GM18907 (cell line): Measurements from ENCODE around the gene MTARC1.

Source experiments
- ATAC-seq: cut with Tn5 transposase; IDR thresholded peaks from one replicate; pipeline ENCODE4 v1.9.1; 2021; ENCODE audit warnings: mild to moderate bottlenecking, moderate library complexity; ENCODE audit not compliant: unreplicated experiment

MTARC1 gene

DNA sequence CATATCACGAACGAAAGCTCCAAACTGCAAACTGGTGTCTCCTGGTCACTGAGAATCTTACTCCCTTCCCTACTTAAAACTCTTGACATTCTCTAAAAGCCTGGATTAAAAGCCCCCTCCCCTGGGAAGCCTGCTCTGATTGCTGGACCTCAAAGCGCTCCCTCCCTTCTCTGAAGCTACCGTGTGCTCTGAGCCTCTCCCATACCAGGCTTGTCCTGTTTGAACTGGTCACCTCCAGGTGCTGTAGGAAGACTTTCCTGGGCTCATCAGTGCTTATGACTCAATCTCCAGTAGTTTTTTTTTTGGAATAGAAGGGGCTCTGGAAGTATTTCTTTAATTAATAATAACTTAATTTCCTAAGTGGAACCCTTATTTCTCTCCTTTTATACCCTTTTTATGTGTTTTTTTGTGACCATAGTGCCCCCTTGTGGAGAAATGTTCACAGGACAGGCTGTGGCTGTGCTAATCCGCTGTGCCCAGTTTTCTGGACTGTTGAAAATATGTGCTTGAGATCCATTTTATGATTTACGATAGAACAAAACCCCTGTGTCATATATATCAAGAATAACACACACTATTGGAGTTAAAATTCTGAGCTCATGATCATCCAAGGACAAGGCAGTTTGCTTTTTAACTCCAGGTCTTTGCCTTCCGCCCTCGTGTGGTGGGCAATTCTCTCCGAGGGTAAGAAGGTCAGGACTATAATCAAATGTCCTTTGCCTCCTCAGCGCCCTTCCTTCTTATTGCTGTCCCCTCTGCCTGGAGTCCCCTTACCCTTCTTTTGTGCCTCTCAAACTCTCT lies 16.9 kb downstream of the MTARC1 start:
- ATAC-seq, result peak; percentile 47

DNA sequence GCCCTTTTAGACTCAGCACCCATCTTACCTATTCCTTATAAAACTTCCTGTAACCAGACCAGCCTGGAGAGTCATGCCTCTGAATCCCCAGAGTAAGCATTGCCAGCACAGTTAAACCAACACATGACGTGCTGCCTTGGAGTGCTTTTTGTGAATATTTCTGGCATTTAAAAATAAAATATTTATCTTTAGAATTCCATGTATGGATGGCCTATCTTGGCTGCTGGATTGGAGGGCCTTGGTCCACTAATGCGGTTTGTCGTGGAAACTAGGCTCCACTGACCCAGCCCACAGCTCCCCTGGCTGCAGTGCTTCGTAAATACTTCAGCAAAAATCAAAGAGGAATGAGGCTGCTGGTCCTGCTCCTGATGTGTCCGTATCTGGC lies 17.5 kb downstream of the MTARC1 start:
- ATAC-seq, result no peak

DNA sequence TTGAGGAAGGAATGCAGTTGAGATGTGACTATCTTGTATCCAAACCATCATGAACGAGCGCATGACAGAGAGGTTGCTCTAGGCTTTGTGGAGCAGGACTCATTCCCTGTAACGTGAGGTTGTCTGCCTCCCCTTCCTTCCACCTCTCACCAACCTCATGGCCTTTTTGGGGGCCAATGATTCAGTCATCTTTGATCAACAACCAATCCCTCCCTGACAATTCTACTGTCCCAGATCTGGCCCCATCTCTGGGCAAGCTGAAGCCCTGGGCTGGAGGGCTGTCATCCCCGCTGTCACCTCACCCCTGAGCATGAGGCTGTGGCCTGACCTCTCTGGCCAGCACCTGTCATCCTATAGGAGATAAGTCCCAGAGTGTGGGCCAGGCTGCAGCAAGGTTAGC lies 19.7 kb downstream of the MTARC1 start:
- ATAC-seq, result no peak

DNA sequence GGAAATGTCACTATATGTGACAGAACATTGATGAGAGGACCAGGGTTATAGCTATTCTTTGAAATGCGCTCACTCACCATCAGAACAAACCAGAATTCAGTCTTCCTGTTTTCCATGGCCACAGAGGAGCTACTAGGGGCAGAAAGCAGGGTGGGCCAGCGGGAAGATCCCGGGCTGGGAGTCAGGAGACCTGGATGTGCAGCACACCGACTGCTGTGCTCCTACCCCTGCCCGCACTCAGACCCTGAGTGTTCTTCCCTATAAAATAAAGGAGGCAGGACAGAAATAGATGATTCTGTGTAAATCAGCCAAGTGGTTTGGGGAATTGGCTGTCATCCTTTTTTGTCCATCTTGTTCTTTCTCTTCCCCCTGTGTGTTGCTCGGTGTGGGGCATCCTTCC lies 21.0 kb downstream of the MTARC1 start:
- ATAC-seq, result no peak

DNA sequence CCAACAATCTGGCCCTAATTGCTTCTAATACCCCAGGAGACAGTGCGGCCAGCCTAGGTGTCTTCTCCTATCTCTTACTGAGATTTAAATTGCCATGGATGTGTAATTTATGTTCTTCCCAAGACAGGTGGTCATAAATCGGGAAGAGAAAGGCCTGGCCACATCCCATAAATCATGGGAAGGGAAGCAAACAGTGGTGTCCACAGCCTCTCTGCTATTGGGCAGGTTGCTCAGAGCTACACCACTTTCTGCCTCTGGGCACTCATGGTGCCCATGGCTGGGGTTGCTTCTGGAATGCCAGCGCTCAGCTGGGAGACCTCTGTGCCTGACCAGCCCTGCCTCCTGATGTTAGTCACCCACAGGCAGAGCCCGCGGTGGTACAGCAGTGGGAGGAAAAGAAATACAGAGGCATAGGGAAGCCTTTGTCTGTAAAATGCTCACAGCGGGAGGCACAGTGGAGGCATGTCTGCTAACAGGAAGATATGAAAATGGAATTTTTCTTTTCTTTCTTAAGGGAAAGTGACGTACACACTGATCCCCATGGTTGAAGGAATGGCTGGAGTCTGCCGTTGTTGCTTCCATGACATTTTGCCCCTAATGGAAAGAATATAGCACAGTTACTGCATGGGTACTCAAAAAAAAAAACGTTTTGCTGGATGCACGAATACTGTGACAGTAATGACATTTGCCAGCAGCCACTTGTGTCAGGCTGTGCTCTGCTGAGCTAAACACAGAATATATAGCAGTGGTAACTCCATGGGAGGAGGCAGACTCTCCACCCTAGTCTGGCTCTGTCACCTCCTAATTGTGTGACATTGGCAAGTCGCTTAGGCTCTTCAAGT lies 21.9 kb downstream of the MTARC1 start:
- ATAC-seq, result no peak

DNA sequence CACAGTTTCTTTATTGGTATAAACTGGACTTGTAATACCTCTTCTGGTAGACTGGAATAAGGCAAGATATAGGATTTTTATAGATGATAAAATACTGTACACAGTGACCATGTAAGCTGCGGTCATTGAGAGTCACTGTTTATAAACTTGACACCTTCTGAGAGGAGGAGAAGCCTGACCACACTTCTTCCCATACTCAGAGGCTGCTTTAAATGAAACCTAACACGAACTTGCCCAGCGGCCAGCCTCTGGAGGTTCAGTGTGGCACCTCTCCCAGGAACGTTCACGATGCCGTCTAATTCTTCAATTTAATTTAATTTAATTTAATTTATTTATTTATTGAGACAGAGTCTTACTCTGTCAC lies 22.5 kb downstream of the MTARC1 start:
- ATAC-seq, result no peak

DNA sequence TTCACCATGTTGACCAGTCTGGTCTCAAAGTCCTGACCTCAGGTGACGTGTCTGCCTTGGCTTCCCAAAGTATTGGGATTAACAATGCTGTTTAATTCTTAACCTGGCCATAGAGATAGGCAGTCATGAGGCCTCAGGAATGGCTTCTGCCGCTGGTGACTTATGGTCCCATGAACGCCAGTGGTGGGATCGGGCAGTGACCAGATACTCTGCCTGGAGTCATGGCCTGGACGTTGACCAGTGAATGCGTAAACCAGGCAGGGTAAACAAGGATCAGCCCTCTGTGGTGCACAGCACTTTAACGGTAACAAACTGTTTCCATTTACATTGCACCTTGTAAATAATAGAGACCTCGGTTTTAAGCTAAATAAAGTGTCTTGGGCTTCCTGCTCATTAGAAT lies 23.0 kb downstream of the MTARC1 start:
- ATAC-seq, result no peak

DNA sequence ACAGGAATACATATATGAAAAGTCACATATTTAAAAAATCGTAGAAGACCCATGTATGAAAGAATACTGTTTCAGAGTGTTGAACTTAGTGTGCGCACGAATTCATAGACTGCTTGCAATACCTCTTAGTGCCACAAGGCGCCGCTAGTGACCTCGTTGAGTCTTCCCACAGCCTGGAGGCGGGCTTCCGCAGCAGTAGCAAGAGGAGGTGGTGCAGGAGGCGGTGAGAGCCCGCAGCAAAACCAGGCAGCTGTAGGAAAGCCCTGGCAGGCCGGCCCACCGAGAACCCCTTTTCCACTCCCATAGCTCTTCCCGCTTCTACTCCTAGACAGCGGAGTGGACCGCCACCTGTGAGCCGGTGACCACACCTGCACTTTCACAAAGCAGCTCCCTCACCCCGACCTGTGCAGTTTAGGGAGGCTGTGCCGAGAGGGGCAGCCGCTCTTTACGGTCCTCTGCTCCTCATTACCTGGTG lies 23.5 kb downstream of the MTARC1 start:
- ATAC-seq, result peak; percentile 93

DNA sequence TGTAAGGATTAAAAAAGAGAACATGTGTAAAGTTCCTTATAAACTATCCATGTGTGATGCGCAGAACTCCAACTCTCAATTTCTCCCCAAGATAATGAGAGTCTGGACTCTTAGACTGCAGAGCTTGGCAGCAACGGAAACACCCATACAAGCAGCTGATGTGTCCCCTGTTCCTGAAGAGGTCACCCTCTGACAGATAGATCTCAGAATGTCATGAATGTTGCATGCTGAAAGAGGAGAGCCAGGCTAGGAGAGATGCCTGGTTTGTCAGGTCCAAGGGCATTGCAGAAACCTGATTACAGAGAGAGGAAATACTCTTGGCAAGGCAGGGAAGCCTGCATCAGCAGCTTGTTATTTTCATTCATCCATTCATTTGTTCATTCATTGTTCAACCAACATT lies 24.2 kb downstream of the MTARC1 start:
- no peak for ATAC-seq

DNA sequence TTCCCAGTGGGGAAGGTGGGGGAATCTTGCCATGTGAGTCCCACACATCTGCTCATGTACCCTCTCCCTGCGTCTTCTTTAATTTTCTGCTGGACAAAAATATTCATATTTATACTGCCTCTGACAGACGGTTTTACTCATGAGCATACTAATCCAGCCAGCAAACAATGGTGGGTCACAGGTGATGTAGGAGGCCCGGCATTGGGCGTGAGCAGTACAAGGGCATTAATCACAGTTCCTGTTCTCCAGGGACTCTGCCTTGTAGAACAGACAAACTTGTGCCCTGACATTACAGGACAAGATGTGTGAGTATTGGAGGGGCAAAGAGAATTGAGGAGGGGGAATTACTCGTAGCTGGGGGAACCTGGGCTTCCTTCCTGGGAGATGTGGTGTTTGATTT lies 25.0 kb downstream of the MTARC1 start:
- no peak for ATAC-seq

DNA sequence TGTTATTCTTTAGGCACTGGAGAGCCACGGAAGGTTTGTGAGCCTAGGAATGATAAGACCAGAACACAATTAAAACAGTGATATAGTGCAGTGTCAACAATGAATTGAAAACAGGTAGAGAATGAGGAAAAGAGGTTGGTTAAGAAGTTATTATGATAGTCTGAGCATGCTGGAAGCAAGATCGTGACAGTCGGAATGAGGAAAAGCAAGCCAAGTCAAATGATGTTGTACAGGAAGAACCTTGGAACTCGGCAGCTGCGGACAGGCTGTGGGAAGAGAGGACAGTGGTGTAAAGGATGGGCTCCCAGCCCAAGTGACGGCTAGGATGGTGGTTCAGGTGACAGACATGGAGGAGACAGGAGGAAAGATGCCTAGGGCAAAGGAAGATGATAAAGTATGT lies 25.6 kb downstream of the MTARC1 start:
- ATAC-seq, result no peak

DNA sequence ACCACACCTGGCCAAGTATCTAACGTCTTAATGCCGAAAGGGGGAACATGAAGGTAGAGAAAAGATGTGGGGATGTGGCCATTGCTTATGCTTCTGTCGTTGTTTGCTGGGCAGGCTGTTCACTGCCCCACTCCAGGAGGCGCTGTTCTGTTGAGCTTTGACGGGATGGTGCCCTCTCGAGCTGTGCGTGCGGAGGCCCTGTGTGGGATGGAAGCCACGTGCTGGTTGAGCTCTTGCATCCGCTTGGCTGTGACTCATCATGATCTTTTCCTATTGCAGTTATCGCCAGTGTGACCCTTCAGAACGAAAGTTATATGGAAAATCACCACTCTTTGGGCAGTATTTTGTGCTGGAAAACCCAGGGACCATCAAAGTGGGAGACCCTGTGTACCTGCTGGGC lies 26.3 kb downstream of the MTARC1 start:
- no peak for ATAC-seq

DNA sequence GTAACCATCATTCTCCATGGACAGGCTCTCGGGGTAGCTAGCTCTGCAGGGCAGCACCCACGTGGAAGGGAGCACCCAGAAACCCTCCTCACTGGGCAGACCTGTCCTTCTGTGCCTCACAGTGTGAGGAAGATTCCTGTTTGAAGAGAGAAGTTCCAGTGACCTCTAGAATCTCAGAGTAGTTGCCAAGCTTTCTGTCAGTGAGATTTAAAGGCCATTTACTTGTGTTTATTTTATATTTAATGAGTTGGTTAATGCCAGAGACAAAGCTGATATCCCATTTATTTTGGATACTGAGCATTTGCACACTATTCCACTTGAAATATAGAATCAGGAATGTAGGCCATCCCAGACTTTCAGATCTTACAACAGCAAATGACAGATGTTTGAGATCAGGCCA lies 28.7 kb downstream of the MTARC1 start:
- no peak for ATAC-seq

DNA sequence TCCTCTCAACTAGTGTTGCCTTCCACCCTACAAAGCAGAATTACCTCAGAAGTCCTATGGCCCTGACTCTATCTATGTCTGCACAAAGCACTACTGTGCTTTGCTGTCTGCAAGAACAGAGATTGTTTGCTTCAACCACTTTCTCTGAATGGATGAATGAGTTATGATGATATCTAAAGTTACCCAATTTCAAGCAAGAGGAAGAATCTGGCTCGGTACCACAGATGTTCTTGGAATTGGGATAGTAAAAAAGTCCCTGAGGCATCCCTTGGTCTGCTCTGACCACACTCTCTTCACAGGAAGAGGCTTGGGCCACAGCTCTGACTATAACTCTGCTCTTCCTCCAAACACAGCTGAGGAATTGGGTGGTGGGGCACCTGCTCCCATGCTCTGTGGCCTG lies 31.2 kb downstream of the MTARC1 start:
- ATAC-seq, result no peak

DNA sequence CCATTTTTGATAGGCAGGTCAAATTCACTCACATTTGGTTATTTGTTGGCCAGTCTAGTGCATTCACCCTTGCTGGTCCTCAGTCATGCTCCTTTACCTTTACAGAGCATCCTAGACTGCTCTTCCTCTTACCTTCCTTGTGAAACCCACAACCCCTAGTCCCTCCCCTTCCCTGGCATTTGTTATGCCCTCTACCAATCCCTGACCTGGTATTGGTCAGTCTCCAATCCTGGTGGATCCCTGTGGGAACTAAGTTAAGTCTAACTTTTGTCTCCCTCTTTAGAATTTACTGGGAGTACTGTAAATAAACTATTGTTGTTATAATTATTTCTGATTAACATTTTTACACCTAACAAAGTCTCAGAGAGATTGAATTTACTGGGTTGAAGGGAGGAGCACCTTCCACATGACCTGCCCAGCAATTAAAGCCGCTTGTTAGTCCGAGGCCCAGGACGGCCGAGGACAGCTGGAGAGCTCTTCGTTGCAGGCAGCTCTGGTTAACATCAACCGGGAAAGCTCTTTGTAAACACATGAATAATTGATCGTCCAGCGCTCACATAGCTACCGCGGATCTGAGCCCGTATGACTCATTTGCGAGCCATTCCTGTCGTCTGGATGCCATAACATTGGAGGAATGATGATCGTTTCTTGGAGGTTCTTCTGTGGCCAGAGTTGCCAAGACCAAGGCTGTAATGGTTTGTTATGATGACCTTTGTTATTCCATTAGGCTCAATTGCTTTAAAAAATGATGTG lies 31.9 kb downstream of the MTARC1 start:
- ATAC-seq, result no peak

DNA sequence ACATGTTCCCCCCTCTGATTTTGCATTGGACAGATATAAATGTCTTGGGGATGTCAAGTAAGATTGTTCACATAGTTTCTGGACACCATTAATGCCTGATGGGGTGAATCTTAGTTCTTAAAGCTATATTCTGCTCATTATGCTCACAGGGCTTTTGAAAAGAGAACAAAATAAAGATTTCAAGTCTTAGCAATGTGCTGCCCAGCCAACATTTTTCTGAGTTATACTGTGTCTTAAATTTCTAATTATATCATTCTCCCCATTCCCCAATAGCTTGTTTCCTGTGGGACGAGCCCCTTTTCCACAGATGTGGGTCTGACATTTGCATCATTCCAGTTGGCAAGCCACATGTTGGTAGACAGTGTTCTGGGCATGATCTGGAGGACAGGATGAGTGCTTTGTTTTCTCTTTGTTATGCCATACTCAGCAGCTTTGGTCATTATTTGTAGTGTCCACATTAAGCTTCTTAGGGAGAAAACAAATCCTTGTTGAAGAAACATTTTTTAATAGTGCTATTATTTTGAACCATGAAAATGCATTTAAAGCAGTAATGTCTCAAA lies 32.8 kb downstream of the MTARC1 start:
- ATAC-seq, result no peak

DNA sequence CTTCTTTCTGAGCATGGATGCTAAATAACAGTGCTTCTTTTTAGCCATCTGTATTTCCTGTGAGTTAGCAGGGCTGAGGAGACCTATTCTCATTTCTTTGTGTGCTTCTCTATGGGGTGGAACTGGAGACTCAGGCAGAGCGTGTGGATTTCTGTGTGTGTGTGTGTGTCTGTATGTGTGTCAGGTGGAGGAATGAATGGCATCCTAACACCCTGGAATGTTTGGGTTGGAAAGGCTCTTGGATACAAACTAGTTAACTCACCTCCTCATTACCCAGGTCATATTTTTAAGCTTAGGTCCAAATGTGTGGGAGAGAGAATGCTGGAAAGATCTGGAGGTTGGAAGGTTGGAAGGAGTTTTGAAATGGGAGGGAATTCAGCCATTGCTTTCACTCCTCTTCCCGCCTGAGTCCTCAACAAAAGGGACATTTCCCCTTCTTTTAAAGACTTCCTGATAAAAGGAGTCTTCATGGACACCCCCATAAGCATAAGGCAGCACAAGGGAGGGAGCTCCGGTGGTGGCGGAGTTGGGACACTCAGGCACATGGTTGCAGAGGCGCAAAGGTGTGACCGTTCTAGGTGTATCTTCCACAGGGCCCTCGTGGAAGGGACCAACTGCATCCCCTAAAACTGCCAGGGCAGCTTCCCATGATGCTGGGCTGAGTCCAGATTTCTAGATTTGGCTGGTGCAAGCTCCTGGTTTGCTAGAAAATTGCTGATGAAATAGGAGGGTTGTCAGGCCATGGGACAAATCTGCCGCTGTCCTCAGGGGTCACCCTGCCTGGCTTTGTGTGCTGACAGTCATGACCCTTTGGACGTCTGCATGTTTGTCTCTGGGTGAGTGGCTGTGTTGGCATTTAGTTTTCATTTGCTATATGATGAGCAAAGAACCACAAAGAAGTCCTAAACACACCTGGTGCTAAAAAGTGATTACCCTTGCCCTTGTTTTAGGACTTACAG lies 37.6 kb downstream of the MTARC1 start:
- no peak for ATAC-seq

DNA sequence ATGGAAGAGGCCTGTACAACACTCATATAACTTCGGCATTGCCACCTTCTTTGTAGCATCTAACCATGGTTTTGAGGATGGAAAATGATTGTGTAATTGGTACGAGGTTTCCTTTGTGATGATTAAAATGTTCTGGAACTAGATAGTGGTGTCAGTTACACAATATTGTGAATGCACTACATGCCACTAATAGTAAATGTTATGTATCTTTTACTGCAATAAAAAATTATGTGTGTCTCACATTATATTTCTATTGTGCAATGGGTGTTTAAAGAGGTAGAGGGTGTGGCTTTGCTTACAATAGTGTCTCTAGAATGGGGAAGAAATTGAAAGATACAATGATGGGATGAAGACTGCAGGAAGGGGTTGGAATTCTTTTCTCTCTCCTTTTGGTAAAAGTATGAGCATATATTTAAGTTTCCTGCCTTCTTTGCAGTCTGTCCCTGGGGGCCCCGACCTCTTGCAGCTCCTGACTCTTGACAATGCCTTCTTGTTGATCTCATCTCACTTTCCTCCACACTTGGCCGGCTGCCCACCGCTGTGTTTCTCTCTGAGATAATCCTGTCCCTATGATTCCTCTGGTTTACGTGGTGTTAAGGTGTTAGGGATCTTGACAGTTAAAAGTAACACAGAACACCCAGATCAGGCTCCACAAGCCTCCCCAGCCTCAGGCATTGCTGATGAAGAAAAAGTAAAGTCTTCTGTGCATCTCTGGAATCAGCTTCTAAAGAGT lies 39.3 kb downstream of the MTARC1 start:
- ATAC-seq, result no peak

DNA sequence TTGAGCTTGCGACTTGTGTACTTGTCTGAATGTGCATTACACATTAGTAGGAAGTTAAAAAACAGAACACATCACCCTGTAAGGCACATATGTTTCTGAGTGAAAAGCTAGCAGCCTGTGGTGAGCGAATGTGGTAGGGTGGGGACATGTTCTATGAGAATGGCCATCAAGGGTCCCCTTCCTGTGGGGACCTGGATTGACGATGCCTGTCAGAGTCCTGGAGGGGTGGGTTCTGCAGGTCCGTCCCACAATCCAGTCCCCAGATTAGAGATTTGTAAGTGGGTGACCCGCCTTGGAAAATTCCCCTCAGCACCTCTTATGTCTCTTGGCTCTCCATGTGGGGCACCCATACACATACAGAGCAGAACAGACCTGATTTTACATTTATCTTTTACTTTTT lies 40.0 kb downstream of the MTARC1 start:
- ATAC-seq, result no peak
